Motor neuron (in vitro differentiated cells): ENCODE data around the gene CHL1. TPM values are rescaled to one million over a fixed set of nuclear protein-coding genes. Genes with fewer than 3 reads are reported as not detected.

Source experiments
- ATAC-seq, 8 experiments: fragments of 200-7000 bp; cut with Tn5 transposase; replicated peaks in 6 of 8; 2 replicates each; pipeline ENCODE4 v1.8.0; 2021; ENCODE audit warnings: mild to moderate bottlenecking in 8 of 8, moderate library complexity in 8 of 8
- H3K27ac ChIP-seq, 2 donors: fragments of 250-450 bp; sonication (Bioruptor Pico); 2 replicates each; pipeline ENCODE4 v1.9.0; 2021; ENCODE audit warnings: antibody characterized with exemption in 2 of 2, mild to moderate bottlenecking in 2 of 2, moderate library complexity in 1 of 2
- H3K4me1 ChIP-seq, 2 donors: fragments of 250-450 bp; sonication (Bioruptor Pico); replicated peaks in 1 of 2; 2 replicates each; pipeline ENCODE4 v1.6.1; 2021; ENCODE audit warnings: antibody characterized with exemption in 2 of 2, mild to moderate bottlenecking in 2 of 2, moderate library complexity in 1 of 2
- H3K4me3 ChIP-seq, 5 donors: fragments of 250-450 bp; sonication (Bioruptor Pico); 2 replicates each; pipeline ENCODE4 v1.9.0; 2021; ENCODE audit warnings: antibody characterized with exemption in 5 of 5, mild to moderate bottlenecking in 5 of 5, moderate library complexity in 4 of 5
- WGBS, 10 experiments: fragments of 450-650 bp; shearing (Covaris generic); methylation state at CpG; one replicate each; pipeline ENCODE4 v1.0.0; 2022; 5-methylcytosine and 5-hydroxymethylcytosine counted together
- in situ Hi-C, 9 experiments: fragments of 400-800 bp; cut with MboI; loops; one replicate each; pipeline ENCODE4 v1.15.0; 2021; ENCODE audit warnings: low sequenced_read_pairs in 9 of 9, low pct_unique_long_range_greater_than_20kb in 2 of 9; ENCODE audit not compliant: unreplicated experiment in 9 of 9
- total RNA-seq, 8 experiments: library from RNA; unstranded; fragments of 300-600 nt; gene quantifications; 2 replicates each; pipeline versions ENCODE4 v1.2.3 to v1.2.4, GENCODE V29; 2022

CHL1 gene
- 100 to 1,000 TPM in 1 of 8 experiments, 10 to 100 TPM in 5, under 1 TPM in 2; 0.40 to 349 (median 57.0) TPM for total RNA-seq

GRCh38 chr3:196311-197148 is at the start of gene CHL1:
TSS of gene CHL1 (plus strand) at chr3:196763. CDS start at chr3:319777, 123,014 bp downstream.
- 0 to 85% (median 6%) methylated on average over 2 to 15 of the region's 64 CpGs for WGBS, 10 experiments
- peak within 1 kb of the TSS in 1 of 2 donors; percentile 92 for H3K27ac ChIP-seq
- ATAC-seq: peak in 6 of 8 experiments; percentile 42 to 73 (median 49)
- in situ Hi-C loops: no loop called here
- H3K4me3 ChIP-seq: peak within 1 kb of the TSS in 4 of 5 donors; percentile 82 to 96 (median 84)
- H3K4me1 ChIP-seq: peaks cover 0 to 30% of the 10 kb centered on the region in 2 donors

- no peak overlapping the region for H3K4me3 ChIP-seq
- H3K4me1 ChIP-seq: peaks cover 0 to 11% of the 10 kb centered on the region in 2 donors
- in situ Hi-C loops: no loop called here
- 33 to 100% (median 82%) methylated on average over 1 to 2 of the region's 2 CpGs; no CpG with 5 or more reads in 4 of the 10 experiments for WGBS, 10 experiments
- no peak overlapping the region for H3K27ac ChIP-seq
- no peak for ATAC-seq
These were observed 44.9 kb upstream of the CHL1 start for GRCh38 chr3:151614-152189.

- in situ Hi-C loops: no loop called here
- WGBS, 10 experiments: 20 to 100% (median 65%) methylated on average over 1 of the region's 1 CpG; no CpG with 5 or more reads in 2 of the 10 experiments
- Histone ChIP-seq H3K27ac (no peak overlapping the region), H3K4me3 (no peak overlapping the region), H3K4me1 (no peaks in the 10 kb centered on the region)
- ATAC-seq: no peak
These were observed 36.6 kb upstream of the CHL1 start for GRCh38 chr3:159974-160373.

- no peak overlapping the region for H3K4me3 ChIP-seq
- in situ Hi-C loops: no loop called here
These were observed 30.5 kb upstream of the CHL1 start for GRCh38 chr3:166071-166470.

GRCh38 chr3:166799-167198 is 29.8 kb upstream of the CHL1 start:
- Histone ChIP-seq H3K4me3 (no peak overlapping the region), H3K27ac (peak overlapping the region in 1 of 2 donors; percentile 15), H3K4me1 (peaks cover 0 to 25% of the 10 kb centered on the region in 2 donors)
- in situ Hi-C loops: no loop called here
- 15 to 100% (median 51%) methylated on average over 1 to 5 of the region's 5 CpGs for WGBS, 10 experiments
- ATAC-seq: peak in 4 of 8 experiments; percentile 27 to 62 (median 50)

More at GRCh38 chr3:166071-166470, 30.5 kb upstream of the CHL1 start:
- Histone ChIP-seq H3K4me1 (peaks cover 0 to 25% of the 10 kb centered on the region in 2 donors), H3K27ac (no peak overlapping the region)
- peak in 4 of 8 experiments; percentile 73 to 89 (median 79) for ATAC-seq

- no peak overlapping the region for H3K4me3 ChIP-seq
- in situ Hi-C loops: no loop called here
- no peaks in the 10 kb centered on the region for H3K4me1 ChIP-seq
- H3K27ac ChIP-seq: no peak overlapping the region
- peak in 1 of 8 experiments; percentile 16 for ATAC-seq
- 0 to 100% (median 47%) methylated on average over 1 of the region's 1 CpG for WGBS, 10 experiments
These were observed 22.7 kb upstream of the CHL1 start for GRCh38 chr3:173886-174285.

- ATAC-seq: peak in 3 of 8 experiments; percentile 19 to 89 (median 65)
- 0 to 60% (median 26%) methylated on average over 1 to 3 of the region's 3 CpGs; no CpG with 5 or more reads in 2 of the 10 experiments for WGBS, 10 experiments
- in situ Hi-C loops: no loop called here
These were observed 11.6 kb upstream of the CHL1 start for GRCh38 chr3:184976-185375.

GRCh38 chr3:192215-192929 is 4.2 kb upstream of the CHL1 start:
- Histone ChIP-seq H3K4me3 (no peak overlapping the region), H3K27ac (no peak overlapping the region), H3K4me1 (peaks cover 0 to 17% of the 10 kb centered on the region in 2 donors)
- 69 to 100% (median 96%) methylated on average over 1 to 8 of the region's 25 CpGs; no CpG with 5 or more reads in 6 of the 10 experiments for WGBS, 10 experiments
- no peak for ATAC-seq
- in situ Hi-C loops: no loop called here

More at GRCh38 chr3:184976-185375, 11.6 kb upstream of the CHL1 start:
- Histone ChIP-seq H3K27ac (no peak overlapping the region), H3K4me3 (no peak overlapping the region), H3K4me1 (no peaks in the 10 kb centered on the region)

- Histone ChIP-seq H3K27ac (no peak overlapping the region), H3K4me3 (no peak overlapping the region), H3K4me1 (peaks cover 0 to 21% of the 10 kb centered on the region in 2 donors)
- WGBS, 10 experiments: 0 to 100% (median 62%) methylated on average over 1 to 2 of the region's 2 CpGs; no CpG with 5 or more reads in 2 of the 10 experiments
- in situ Hi-C loops: no loop called here
- no peak for ATAC-seq
These were observed 2.6 kb upstream of the CHL1 start for GRCh38 chr3:194001-194400.

GRCh38 chr3:194421-194820 is 2.1 kb upstream of the CHL1 start:
- in situ Hi-C loops: no loop called here
- 22 to 100% (median 80%) methylated on average over 1 to 3 of the region's 3 CpGs; no CpG with 5 or more reads in 1 of the 10 experiments for WGBS, 10 experiments
- no peak for ATAC-seq

GRCh38 chr3:195666-196065 is 897 bp upstream of the CHL1 start:
- H3K4me1 ChIP-seq: peaks cover 0 to 28% of the 10 kb centered on the region in 2 donors
- no peak for ATAC-seq
- in situ Hi-C loops: no loop called here
- H3K27ac ChIP-seq: no peak overlapping the region
- 13 to 61% (median 37%) methylated on average over 1 to 6 of the region's 6 CpGs for WGBS, 10 experiments
- peak overlapping the region in 4 of 5 donors; percentile 82 to 96 (median 84) for H3K4me3 ChIP-seq

More at GRCh38 chr3:194421-194820, 2.1 kb upstream of the CHL1 start:
- Histone ChIP-seq H3K4me3 (no peak overlapping the region), H3K27ac (peak overlapping the region in 1 of 2 donors; percentile 25), H3K4me1 (peaks cover 0 to 25% of the 10 kb centered on the region in 2 donors)

GRCh38 chr3:197149-197827 is 725 bp downstream of the CHL1 start:
- 0 to 100% methylated on average over 2 to 3 of the region's 56 CpGs; no CpG with 5 or more reads in 8 of the 10 experiments for WGBS, 10 experiments
- peak overlapping the region in 1 of 2 donors; percentile 92 for H3K27ac ChIP-seq
- peak overlapping the region in 4 of 5 donors; percentile 82 to 96 (median 84) for H3K4me3 ChIP-seq
- in situ Hi-C loops: no loop called here
- peaks cover 0 to 30% of the 10 kb centered on the region in 2 donors for H3K4me1 ChIP-seq
- peak in 5 of 8 experiments; percentile 30 to 63 (median 55) for ATAC-seq
